ENCODE results near the gene LRRC59. TPM values are rescaled to one million over a fixed set of nuclear protein-coding genes. Genes with fewer than 3 reads are reported as not detected.

The LRRC59 gene
- polyA plus RNA-seq, 1 donor (not counting 4 experiments of a cell fraction or from before 2014, with no cell fraction given), result 152 TPM

- FAIRE-seq (no peak), DNase-seq (ENCODE audit: low read depth, low spot score) (no peak)
- Histone ChIP-seq H3K27me3 (ENCODE audit: control insufficient read depth, extremely low read depth, insufficient read depth, low read length) (no peaks in the 10 kb centered on the region), H3K9ac (ENCODE audit: control insufficient read depth, extremely low read depth, insufficient read depth, low read length) (no peak overlapping the region), H3K4me3 (ENCODE audit: control insufficient read depth in 2 of 3, extremely low read depth in 1 of 3, insufficient read depth in 2 of 3, low read depth in 1 of 3, low read length in 3 of 3) (no peak overlapping the region), H3K27ac (ENCODE audit: control insufficient read depth, insufficient read depth, low read length) (no peak overlapping the region), H3K9me3 (ENCODE audit: control insufficient read depth, low read depth, low read length) (no peaks in the 10 kb centered on the region), H3K4me1 (ENCODE audit: control insufficient read depth, extremely low read depth, insufficient read depth, low read length) (peaks cover 12% of the 10 kb centered on the region), H3K36me3 (ENCODE audit: control insufficient read depth in 2 of 2, extremely low read depth in 1 of 2, insufficient read depth in 2 of 2, low read length in 2 of 2) (peaks cover 22 to 24% of the 10 kb centered on the region in 2 experiments), H4K20me1 (ENCODE audit: control insufficient read depth, extremely low read depth, insufficient read depth, low read length) (no peaks in the 10 kb centered on the region), H2AFZ (ENCODE audit: control insufficient read depth, low read length) (no peak overlapping the region), H3K79me2 (ENCODE audit: control insufficient read depth, insufficient read depth, low read length) (peaks cover 18% of the 10 kb centered on the region), H3K4me2 (ENCODE audit: control insufficient read depth, extremely low read depth, insufficient read depth, low read depth, low read length) (no peak overlapping the region), H3K9me1 (ENCODE audit: control insufficient read depth, extremely low read depth, insufficient read depth, low read length) (no peaks in the 10 kb centered on the region)
- TF ChIP-seq EZH2 (IDR thresholded peaks at IDR 0.05; ENCODE audit: low read length) (no peak), CTCF (optimal IDR thresholded peaks at IDR 0.05 in 1 of 3, IDR thresholded peaks at IDR 0.05 in 1 of 3, conservative IDR thresholded peaks at IDR 0.05 in 1 of 3; ENCODE audit: extremely low read depth in 1 of 3, insufficient read depth in 2 of 3, low read length in 3 of 3) (no peak)
- dilution Hi-C loops (cut with MboI; ENCODE audit: extremely low pct_ligation_motif_present, low sequenced_read_pairs), result no loop called here
Observed at GRCh38 chr17:50352693-50353599, 44.4 kb downstream of the LRRC59 start.

DNA sequence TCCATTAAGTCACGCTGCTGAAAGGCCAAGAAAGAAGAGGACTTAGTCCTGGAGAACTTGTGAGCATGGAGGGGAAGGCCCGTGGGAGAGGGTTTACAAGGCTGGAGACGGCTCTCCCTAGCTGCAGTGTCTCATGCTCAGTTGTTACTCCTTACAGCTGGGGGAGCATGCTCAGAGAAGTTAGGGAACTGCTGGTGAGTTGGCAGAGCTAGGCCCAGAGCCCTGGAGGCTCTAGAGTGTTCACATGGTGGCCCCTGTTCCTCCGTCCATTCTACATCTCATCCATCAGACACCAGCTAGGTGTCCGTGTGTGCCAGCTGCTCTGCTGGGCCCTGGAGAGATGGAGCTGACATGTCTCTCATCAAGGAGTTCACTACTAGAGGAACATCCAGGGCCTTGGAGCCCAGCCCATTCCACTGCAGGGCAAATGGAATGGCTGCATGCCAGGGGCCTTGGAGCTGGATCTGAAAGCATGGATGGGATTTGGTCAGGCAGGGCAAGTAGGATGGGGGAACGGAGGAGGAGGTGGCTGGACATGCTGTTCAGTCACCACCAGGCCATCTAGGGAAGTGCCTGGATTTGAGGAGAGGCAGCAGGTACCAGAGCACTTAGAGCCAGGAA lies 45.1 kb downstream of the LRRC59 start:
- no peaks in the 10 kb centered on the region for H4K20me1 ChIP-seq (ENCODE audit: control insufficient read depth, extremely low read depth, insufficient read depth, low read length)
- no peaks in the 10 kb centered on the region for H3K27me3 ChIP-seq (ENCODE audit: control insufficient read depth, extremely low read depth, insufficient read depth, low read length)
- TF ChIP-seq EZH2 (IDR thresholded peaks at IDR 0.05; ENCODE audit: low read length) (no peak), CTCF (optimal IDR thresholded peaks at IDR 0.05 in 1 of 3, IDR thresholded peaks at IDR 0.05 in 1 of 3, conservative IDR thresholded peaks at IDR 0.05 in 1 of 3; ENCODE audit: extremely low read depth in 1 of 3, insufficient read depth in 2 of 3, low read length in 3 of 3) (no peak)
- FAIRE-seq (no peak), DNase-seq (ENCODE audit: low read depth, low spot score) (no peak)
- no peak overlapping the region for H3K9ac ChIP-seq (ENCODE audit: control insufficient read depth, extremely low read depth, insufficient read depth, low read length)
- H3K4me2 ChIP-seq (ENCODE audit: control insufficient read depth, extremely low read depth, insufficient read depth, low read depth, low read length), result no peak overlapping the region
- H3K9me3 ChIP-seq (ENCODE audit: control insufficient read depth, low read depth, low read length), result no peaks in the 10 kb centered on the region
- H3K9me1 ChIP-seq (ENCODE audit: control insufficient read depth, extremely low read depth, insufficient read depth, low read length), result peaks cover 2% of the 10 kb centered on the region
- H2AFZ ChIP-seq (ENCODE audit: control insufficient read depth, low read length), result no peak overlapping the region
- peaks cover 25% of the 10 kb centered on the region for H3K79me2 ChIP-seq (ENCODE audit: control insufficient read depth, insufficient read depth, low read length)
- dilution Hi-C loops (cut with MboI; ENCODE audit: extremely low pct_ligation_motif_present, low sequenced_read_pairs), result no loop called here
- no peak overlapping the region for H3K4me3 ChIP-seq (ENCODE audit: control insufficient read depth in 2 of 3, extremely low read depth in 1 of 3, insufficient read depth in 2 of 3, low read depth in 1 of 3, low read length in 3 of 3)
- H3K27ac ChIP-seq (ENCODE audit: control insufficient read depth, insufficient read depth, low read length), result no peak overlapping the region
- peaks cover 19% of the 10 kb centered on the region for H3K4me1 ChIP-seq (ENCODE audit: control insufficient read depth, extremely low read depth, insufficient read depth, low read length)
- H3K36me3 ChIP-seq (ENCODE audit: control insufficient read depth in 2 of 2, extremely low read depth in 1 of 2, insufficient read depth in 2 of 2, low read length in 2 of 2), result peaks cover 21 to 23% of the 10 kb centered on the region in 2 experiments
